GM12872 (cell line): ENCODE results near the gene TMEM244.

Experiments used
- CTCF ChIP-seq: IDR thresholded peaks from 3 replicates; pipeline ENCODE4 v1.5.1; 2011; ENCODE audit warnings: low read depth, mild to moderate bottlenecking, low read length, moderate library complexity; ENCODE audit not compliant: insufficient read depth

Gene TMEM244

GRCh38 chr6:129785756-129786135 lies 75.4 kb downstream of the TMEM244 start:
- TF ChIP-seq CTCF: no peak

GRCh38 chr6:129785047-129785755 lies 75.9 kb downstream of the TMEM244 start:
- TF ChIP-seq CTCF: no peak
